Ovary (tissue), 3 donors: Measurements from ENCODE around the gene SFSWAP.

Source experiments
- POLR2A ChIP-seq: fragments of 450-650 bp; IDR thresholded peaks from one replicate; pipeline ENCODE4 v1.6.1; 2017; ENCODE audit warnings: antibody characterized with exemption, mild to moderate bottlenecking, moderate library complexity
- TF ChIP-seq, protein P1 (sequence below), 3 donors: fragments of 450-650 bp in 2 of 3; fragments of 200-600 bp in 1 of 3; IDR thresholded peaks; one replicate each; pipeline versions ENCODE4 v1.5.1 to v1.8.0; 2016 to 2022; ENCODE audit warnings: antibody characterized with exemption in 3 of 3, mild to moderate bottlenecking in 1 of 3
- donor health status: DM: no; HTN: no; CAD: no.

DNA sequence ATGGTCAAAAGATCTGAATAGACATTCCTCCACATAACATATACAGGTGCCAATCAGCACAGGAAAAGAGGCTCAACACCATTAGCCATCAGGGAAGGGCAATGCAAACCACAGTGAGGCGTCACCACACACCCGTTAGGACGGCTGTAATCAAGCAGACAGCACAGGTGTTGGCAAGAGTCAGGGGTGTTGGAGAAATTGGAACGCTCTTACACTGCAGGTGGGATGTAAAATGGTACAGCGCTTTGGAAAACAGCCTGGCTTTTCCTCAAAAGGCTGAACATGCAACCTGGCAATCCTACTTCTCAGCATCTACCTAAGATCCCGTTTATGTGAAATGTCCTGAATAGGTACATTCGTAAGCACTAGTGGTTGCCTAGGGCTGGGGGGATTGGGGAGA lies 95.8 kb downstream of the SFSWAP start:
- TF ChIP-seq POLR2A, result no peak
- TF ChIP-seq, protein P1, sequence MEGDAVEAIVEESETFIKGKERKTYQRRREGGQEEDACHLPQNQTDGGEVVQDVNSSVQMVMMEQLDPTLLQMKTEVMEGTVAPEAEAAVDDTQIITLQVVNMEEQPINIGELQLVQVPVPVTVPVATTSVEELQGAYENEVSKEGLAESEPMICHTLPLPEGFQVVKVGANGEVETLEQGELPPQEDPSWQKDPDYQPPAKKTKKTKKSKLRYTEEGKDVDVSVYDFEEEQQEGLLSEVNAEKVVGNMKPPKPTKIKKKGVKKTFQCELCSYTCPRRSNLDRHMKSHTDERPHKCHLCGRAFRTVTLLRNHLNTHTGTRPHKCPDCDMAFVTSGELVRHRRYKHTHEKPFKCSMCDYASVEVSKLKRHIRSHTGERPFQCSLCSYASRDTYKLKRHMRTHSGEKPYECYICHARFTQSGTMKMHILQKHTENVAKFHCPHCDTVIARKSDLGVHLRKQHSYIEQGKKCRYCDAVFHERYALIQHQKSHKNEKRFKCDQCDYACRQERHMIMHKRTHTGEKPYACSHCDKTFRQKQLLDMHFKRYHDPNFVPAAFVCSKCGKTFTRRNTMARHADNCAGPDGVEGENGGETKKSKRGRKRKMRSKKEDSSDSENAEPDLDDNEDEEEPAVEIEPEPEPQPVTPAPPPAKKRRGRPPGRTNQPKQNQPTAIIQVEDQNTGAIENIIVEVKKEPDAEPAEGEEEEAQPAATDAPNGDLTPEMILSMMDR (IDR thresholded peaks at IDR 0.05), result no peak
